H1 (cell line): ENCODE results near the gene RAVER2.

Source experiments
- ASH2L ChIP-seq: fragments of 200-600, 300-600 bp; sonication (generic); IDR thresholded peaks from one replicate; pipeline ENCODE4 v1.7.1; 2017; ENCODE audit warnings: low read length
- BRCA1 ChIP-seq: IDR thresholded peaks from 2 replicates; pipeline ENCODE4 v1.6.1; 2012; ENCODE audit warnings: low read depth, low read length, improper control_type of control experiment
- CHD1 ChIP-seq: IDR thresholded peaks from 2 replicates; pipeline ENCODE4 v1.6.1; 2012; ENCODE audit warnings: low read depth, low read length, improper control_type of control experiment
- CHD2 ChIP-seq: IDR thresholded peaks from 2 replicates; pipeline ENCODE4 v1.6.1; 2012; ENCODE audit warnings: low read length, improper control_type of control experiment
- EP300 ChIP-seq, 2 experiments: IDR thresholded peaks; 1 replicate in 1 of 2; 2 replicates in 1 of 2; pipeline ENCODE4 v1.6.1; 2011 to 2012; ENCODE audit warnings: low read depth in 2 of 2, low read length in 2 of 2, mild to moderate bottlenecking in 2 of 2, borderline replicate concordance in 1 of 2, inconsistent platforms in 1 of 2, moderate library complexity in 1 of 2
- FOSL1 ChIP-seq: IDR thresholded peaks from 2 replicates; pipeline ENCODE4 v1.6.1; 2011; ENCODE audit warnings: mild to moderate bottlenecking, low read depth, low read length, moderate library complexity; ENCODE audit not compliant: insufficient read depth
- POLR2A ChIP-seq, 2 experiments: IDR thresholded peaks; 1 replicate in 1 of 2; 2 replicates in 1 of 2; pipeline ENCODE4 v1.6.1; 2011; ENCODE audit warnings: low read depth in 2 of 2, low read length in 2 of 2, mild to moderate bottlenecking in 2 of 2; ENCODE audit errors: control extremely low read depth in 1 of 2
- POLR2AphosphoS5 ChIP-seq: IDR thresholded peaks from 2 replicates; pipeline ENCODE4 v1.6.1; 2011; ENCODE audit warnings: low read depth, low read length
- RBBP5 ChIP-seq: IDR thresholded peaks from 2 replicates; pipeline ENCODE4 v1.7.1; 2012; ENCODE audit warnings: low read depth, mild to moderate bottlenecking, inconsistent platforms, low read length, moderate library complexity, borderline replicate concordance
- RFX5 ChIP-seq: IDR thresholded peaks from 2 replicates; pipeline ENCODE4 v1.6.1; 2011; ENCODE audit warnings: low read depth, low read length, improper control_type of control experiment, borderline replicate concordance
- TCF12 ChIP-seq: IDR thresholded peaks from 2 replicates; pipeline ENCODE4 v1.6.1; 2011; ENCODE audit warnings: low read depth, mild to moderate bottlenecking, low read length
- TF ChIP-seq, protein P1 (sequence below), 3 experiments: IDR thresholded peaks; 1 replicate in 2 of 3; 2 replicates in 1 of 3; pipeline versions ENCODE4 v1.5.1 to v1.6.1; 2011; ENCODE audit warnings: low read length in 3 of 3, mild to moderate bottlenecking in 3 of 3, inconsistent platforms in 2 of 3, low read depth in 1 of 3, moderate library complexity in 1 of 3; ENCODE audit not compliant: insufficient read depth in 1 of 3; ENCODE audit errors: control extremely low read depth in 1 of 3

DNA sequence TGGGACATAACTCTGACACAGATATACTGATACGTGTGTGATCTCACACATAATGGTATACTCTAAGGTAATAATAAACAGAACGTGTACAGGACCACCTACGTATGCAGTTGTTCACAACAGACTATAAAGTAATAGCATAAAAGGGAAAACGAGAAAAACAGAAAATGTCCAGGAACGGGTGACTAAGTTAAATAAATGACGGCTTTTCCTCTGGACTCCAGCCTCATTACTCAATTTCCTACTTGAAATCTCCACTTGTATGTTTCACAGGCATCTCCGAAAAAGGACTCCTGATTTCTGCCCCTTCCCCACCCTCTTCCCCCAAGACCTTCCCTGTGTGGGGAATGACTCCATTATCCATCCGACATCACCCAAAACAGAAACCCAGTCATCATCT lies 126.4 kb downstream of the RAVER2 start:
- TF ChIP-seq, protein P1, sequence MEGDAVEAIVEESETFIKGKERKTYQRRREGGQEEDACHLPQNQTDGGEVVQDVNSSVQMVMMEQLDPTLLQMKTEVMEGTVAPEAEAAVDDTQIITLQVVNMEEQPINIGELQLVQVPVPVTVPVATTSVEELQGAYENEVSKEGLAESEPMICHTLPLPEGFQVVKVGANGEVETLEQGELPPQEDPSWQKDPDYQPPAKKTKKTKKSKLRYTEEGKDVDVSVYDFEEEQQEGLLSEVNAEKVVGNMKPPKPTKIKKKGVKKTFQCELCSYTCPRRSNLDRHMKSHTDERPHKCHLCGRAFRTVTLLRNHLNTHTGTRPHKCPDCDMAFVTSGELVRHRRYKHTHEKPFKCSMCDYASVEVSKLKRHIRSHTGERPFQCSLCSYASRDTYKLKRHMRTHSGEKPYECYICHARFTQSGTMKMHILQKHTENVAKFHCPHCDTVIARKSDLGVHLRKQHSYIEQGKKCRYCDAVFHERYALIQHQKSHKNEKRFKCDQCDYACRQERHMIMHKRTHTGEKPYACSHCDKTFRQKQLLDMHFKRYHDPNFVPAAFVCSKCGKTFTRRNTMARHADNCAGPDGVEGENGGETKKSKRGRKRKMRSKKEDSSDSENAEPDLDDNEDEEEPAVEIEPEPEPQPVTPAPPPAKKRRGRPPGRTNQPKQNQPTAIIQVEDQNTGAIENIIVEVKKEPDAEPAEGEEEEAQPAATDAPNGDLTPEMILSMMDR (IDR thresholded peaks at IDR 0.05; ENCODE audit: control extremely low read depth in 1 of 3, insufficient read depth in 1 of 3, low read depth in 1 of 3, low read length in 3 of 3) = no peak
- no peak for TF ChIP-seq TCF12
- TF ChIP-seq EP300 (IDR thresholded peaks at IDR 0.05; ENCODE audit: borderline replicate concordance in 1 of 2, low read depth in 2 of 2, low read length in 2 of 2) = no peak
- no peak for TF ChIP-seq POLR2A (IDR thresholded peaks at IDR 0.05; ENCODE audit: control extremely low read depth in 1 of 2, low read depth in 2 of 2, low read length in 2 of 2)
- no peak for TF ChIP-seq RBBP5
- TF ChIP-seq FOSL1 = no peak
- TF ChIP-seq RFX5 = no peak
- TF ChIP-seq CHD2 = no peak
- no peak for TF ChIP-seq POLR2AphosphoS5
- TF ChIP-seq ASH2L = no peak
- no peak for TF ChIP-seq BRCA1
- no peak for TF ChIP-seq CHD1
